Tibial nerve (tissue), 4 donors: ENCODE measurements around the gene MTX2. TPM values are rescaled to one million over a fixed set of nuclear protein-coding genes. Genes with fewer than 3 reads are reported as not detected.

Experiments used
- DNase-seq, 2 donors: peaks; one replicate each; pipeline ENCODE4 v3.0.0-alpha.2; 2019; ENCODE audit warnings: low spot score in 2 of 2
- H3K27ac ChIP-seq, 4 donors: fragments of 200-600 bp; sonication (generic) in 3 of 4; one replicate each; pipeline ENCODE4 v1.5.1; 2017 to 2019; ENCODE audit warnings: mild to moderate bottlenecking in 1 of 4
- H3K27me3 ChIP-seq, 2 donors: fragments of 200-600 bp; sonication (generic) in 1 of 2; one replicate each; pipeline versions ENCODE4 v1.5.1 to v1.6.0; 2017 to 2019
- H3K36me3 ChIP-seq, 3 donors: fragments of 200-600 bp; sonication (generic); one replicate each; pipeline ENCODE4 v1.5.1; 2018 to 2019
- H3K4me1 ChIP-seq, 4 donors: fragments of 200-600 bp; sonication (generic) in 3 of 4; one replicate each; pipeline ENCODE4 v1.5.1; 2017 to 2019
- H3K4me3 ChIP-seq, 4 donors: fragments of 200-600 bp; sonication (generic) in 3 of 4; one replicate each; pipeline ENCODE4 v1.5.1; 2017 to 2019; ENCODE audit warnings: mild to moderate bottlenecking in 1 of 4, moderate library complexity in 1 of 4
- H3K9me3 ChIP-seq, 4 donors: fragments of 200-600 bp; sonication (generic) in 3 of 4; one replicate each; pipeline ENCODE4 v1.5.1; 2017 to 2019
- CTCF ChIP-seq, 5 experiments: fragments of 200-600 bp in 3 of 5; fragments of 450-650 bp in 2 of 5; sonication (generic) in 3 of 5; IDR thresholded peaks; one replicate each; pipeline ENCODE4 v1.5.1; 2016 to 2019; ENCODE audit warnings: antibody characterized with exemption in 5 of 5, mild to moderate bottlenecking in 3 of 5, moderate library complexity in 2 of 5
- EP300 ChIP-seq, 2 donors: sonication (generic); formaldehyde crosslinking; IDR thresholded peaks; one replicate each; pipeline ENCODE4 v1.6.1; 2017; ENCODE audit warnings: antibody characterized with exemption in 2 of 2, mild to moderate bottlenecking in 1 of 2
- POLR2A ChIP-seq, 2 donors: fragments of 450-650 bp; IDR thresholded peaks; one replicate each; pipeline ENCODE4 v1.6.1; 2017; ENCODE audit warnings: antibody characterized with exemption in 2 of 2, mild to moderate bottlenecking in 2 of 2, moderate library complexity in 2 of 2
- WGBS, 2 donors: methylation state at CpG; one replicate each; pipeline ENCODE4 v1.1.5; 2018; 5-methylcytosine and 5-hydroxymethylcytosine counted together
- total RNA-seq, 4 donors: library from RNA; depleted of rRNA; stranded (reverse); fragments of >200 nt; gene quantifications; one replicate each; pipeline ENCODE4 v1.1.0, GENCODE V29; 2016

The MTX2 gene
- total RNA-seq, 4 donors from 2014 or later: 18.8 to 22.4 (median 21.9) TPM

- Histone ChIP-seq H3K4me3 (no peak overlapping the region), H3K27me3 (no peaks in the 10 kb centered on the region), H3K4me1 (peaks cover 0 to 25% (median 4%) of the 10 kb centered on the region in 4 donors), H3K27ac (no peak overlapping the region), H3K9me3 (no peaks in the 10 kb centered on the region), H3K36me3 (no peaks in the 10 kb centered on the region)
- no peak for TF ChIP-seq POLR2A (IDR thresholded peaks at IDR 0.05)
- TF ChIP-seq CTCF (IDR thresholded peaks at IDR 0.05): no peak
- TF ChIP-seq EP300 (IDR thresholded peaks at IDR 0.05): no peak
- no peak for DNase-seq
- WGBS, 2 donors: 90 to 97% methylated on average over 4 of the region's 4 CpGs
Observed at GRCh38 chr2:176272870-176273459, 3.7 kb downstream of the MTX2 start.

- no peak for DNase-seq
- 90 to 92% methylated on average over 1 of the region's 1 CpG for WGBS, 2 donors
- no peak overlapping the region for H3K4me3 ChIP-seq
- no peaks in the 10 kb centered on the region for H3K36me3 ChIP-seq
- no peaks in the 10 kb centered on the region for H3K9me3 ChIP-seq
- peaks cover 0 to 4% (median 0%) of the 10 kb centered on the region in 4 donors for H3K4me1 ChIP-seq
- TF ChIP-seq POLR2A (IDR thresholded peaks at IDR 0.05) (no peak), CTCF (IDR thresholded peaks at IDR 0.05) (no peak), EP300 (IDR thresholded peaks at IDR 0.05) (no peak)
- no peaks in the 10 kb centered on the region for H3K27me3 ChIP-seq
- H3K27ac ChIP-seq: no peak overlapping the region
Observed at GRCh38 chr2:176278927-176279326, 9.7 kb downstream of the MTX2 start.

- Histone ChIP-seq H3K4me1 (peaks cover 0 to 4% (median 0%) of the 10 kb centered on the region in 4 donors), H3K27ac (no peak overlapping the region), H3K36me3 (no peaks in the 10 kb centered on the region), H3K9me3 (no peaks in the 10 kb centered on the region), H3K27me3 (no peaks in the 10 kb centered on the region), H3K4me3 (no peak overlapping the region)
- TF ChIP-seq CTCF (IDR thresholded peaks at IDR 0.05): no peak
- TF ChIP-seq POLR2A (IDR thresholded peaks at IDR 0.05): no peak
- no peak for TF ChIP-seq EP300 (IDR thresholded peaks at IDR 0.05)
- 76 to 94% methylated on average over 3 of the region's 3 CpGs for WGBS, 2 donors
- DNase-seq: no peak
Observed at GRCh38 chr2:176280156-176280555, 10.9 kb downstream of the MTX2 start.

- TF ChIP-seq CTCF (IDR thresholded peaks at IDR 0.05) (no peak), EP300 (IDR thresholded peaks at IDR 0.05) (no peak), POLR2A (IDR thresholded peaks at IDR 0.05) (no peak)
- H3K4me3 ChIP-seq: no peak overlapping the region
- 91 to 95% methylated on average over 3 of the region's 3 CpGs for WGBS, 2 donors
- no peak overlapping the region for H3K27ac ChIP-seq
- H3K27me3 ChIP-seq: no peaks in the 10 kb centered on the region
- peaks cover 0 to 4% (median 0%) of the 10 kb centered on the region in 4 donors for H3K4me1 ChIP-seq
- no peaks in the 10 kb centered on the region for H3K9me3 ChIP-seq
- no peak for DNase-seq
- H3K36me3 ChIP-seq: no peaks in the 10 kb centered on the region
Observed at GRCh38 chr2:176280867-176281658, 11.8 kb downstream of the MTX2 start.
